A673 (cell line): ENCODE data around the gene AANAT. TPM values are rescaled to one million over a fixed set of nuclear protein-coding genes. Genes with fewer than 3 reads are reported as not detected.

Source experiments
- BruUV-seq: library from RNA; stranded (reverse); fragments of 400-500 nt; replicated peaks from 2 replicates; lab custom pipeline; 2021; lab: Mats Ljungman, UMichigan
- CTCF ChIA-PET: fragments of 300-600 bp; sonication (Branson Sonifier 250); formaldehyde crosslinking; loops from one replicate; lab custom pipeline; 2022; ENCODE audit warnings: antibody characterized with exemption; lab: Charles Lee
- POLR2A ChIA-PET: fragments of 300-600 bp; sonication (Branson Sonifier 250); formaldehyde crosslinking; loops from one replicate; lab custom pipeline; 2022; ENCODE audit warnings: antibody characterized with exemption; ENCODE audit not compliant: low non-redundant PET; lab: Charles Lee
- DNase-seq: peaks from one replicate; pipeline ENCODE4 v3.0.0-alpha.2; 2015; ENCODE audit warnings: low spot score
- H3K27ac ChIP-seq: fragments of 200-600 bp; sonication (generic); 2 replicates; pipeline ENCODE4 v1.5.1; 2016; ENCODE audit warnings: mixed run types, low read depth, mild to moderate bottlenecking, mixed read lengths, antibody characterized with exemption, low read length; ENCODE audit not compliant: poor library complexity, severe bottlenecking
- H3K27me3 ChIP-seq: fragments of 200-600 bp; sonication (generic); replicated peaks from 2 replicates; pipeline ENCODE4 v1.6.1; 2017; ENCODE audit warnings: mixed run types, low read depth, mild to moderate bottlenecking, mixed read lengths, antibody characterized with exemption, low read length; ENCODE audit not compliant: insufficient read depth, poor library complexity
- H3K36me3 ChIP-seq: fragments of 200-600 bp; sonication (generic); 2 replicates; pipeline ENCODE4 v1.6.1; 2016; ENCODE audit warnings: mixed run types, mild to moderate bottlenecking, mixed read lengths, antibody characterized with exemption, low read length; ENCODE audit not compliant: insufficient read depth, poor library complexity, severe bottlenecking
- H3K4me1 ChIP-seq: fragments of 200-600 bp; sonication (generic); 2 replicates; pipeline ENCODE4 v1.6.1; 2017; ENCODE audit warnings: mixed run types, mild to moderate bottlenecking, mixed read lengths, antibody characterized with exemption, low read length; ENCODE audit not compliant: insufficient read depth, poor library complexity, severe bottlenecking
- H3K4me3 ChIP-seq: fragments of 200-600 bp; sonication (generic); 2 replicates; pipeline ENCODE4 v1.5.1; 2016; ENCODE audit warnings: low read depth, mixed run types, mild to moderate bottlenecking, mixed read lengths, low read length; ENCODE audit not compliant: poor library complexity, severe bottlenecking
- H3K9me3 ChIP-seq: fragments of 200-600 bp; sonication (generic); 2 replicates; pipeline ENCODE4 v1.6.1; 2016; ENCODE audit warnings: mixed run types, low read depth, mild to moderate bottlenecking, mixed read lengths, antibody characterized with exemption, low read length; ENCODE audit not compliant: poor library complexity, severe bottlenecking
- CTCF ChIP-seq: fragments of 300-800, 200-600 bp; sonication (generic); conservative IDR thresholded peaks from 2 replicates; pipeline ENCODE4 v1.5.1; 2017; ENCODE audit warnings: low read depth, mild to moderate bottlenecking, antibody characterized with exemption, low read length, moderate library complexity, mixed read lengths
- EZH2 ChIP-seq: fragments of 200-600 bp; sonication (generic); IDR thresholded peaks from 2 replicates; pipeline ENCODE4 v1.6.1; 2017; ENCODE audit warnings: borderline replicate concordance, low read depth, mild to moderate bottlenecking, mixed read lengths, antibody characterized with exemption, low read length; ENCODE audit not compliant: poor library complexity, severe bottlenecking
- intact Hi-C: fragments of 100-400 bp; cut with micrococcal nuclease; formaldehyde crosslinking; loops from one replicate; pipeline ENCODE4 v1.10.0; 2022; ENCODE audit not compliant: unreplicated experiment
- total RNA-seq: library from RNA; stranded (reverse); gene quantifications from 2 replicates; pipeline ENCODE4 v1.2.3, GENCODE V29; 2021

The AANAT gene
- total RNA-seq, 1 experiment from 2014 or later, result not detected

GRCh38 chr17:76431509-76431908, 35.9 kb upstream of the AANAT start:
- BruUV-seq, result no TSS peak
- Histone ChIP-seq H3K27me3 (no peaks in the 10 kb centered on the region), H3K4me3 (no peak overlapping the region), H3K4me1 (peaks cover 7% of the 10 kb centered on the region), H3K9me3 (no peaks in the 10 kb centered on the region), H3K27ac (no peak overlapping the region), H3K36me3 (no peaks in the 10 kb centered on the region)
- DNase-seq, result no peak
- CTCF ChIA-PET, result no interaction called here
- TF ChIP-seq EZH2, result no peak
- POLR2A ChIA-PET, result no interaction called here
- intact Hi-C loops, result no loop called here

GRCh38 chr17:76432004-76432403, 35.4 kb upstream of the AANAT start:
- POLR2A ChIA-PET, result no interaction called here
- DNase-seq, result no peak
- Histone ChIP-seq H3K4me1 (peaks cover 7% of the 10 kb centered on the region), H3K27ac (no peak overlapping the region), H3K27me3 (no peaks in the 10 kb centered on the region), H3K4me3 (no peak overlapping the region), H3K36me3 (no peaks in the 10 kb centered on the region), H3K9me3 (no peaks in the 10 kb centered on the region)
- intact Hi-C loops, result no loop called here
- BruUV-seq, result no TSS peak
- CTCF ChIA-PET, result no interaction called here
- TF ChIP-seq CTCF, result no peak
- TF ChIP-seq EZH2, result no peak

GRCh38 chr17:76432712-76433336, 34.6 kb upstream of the AANAT start:
- intact Hi-C loops, result no loop called here
- Histone ChIP-seq H3K4me3 (no peak overlapping the region), H3K4me1 (peaks cover 5% of the 10 kb centered on the region), H3K27me3 (no peaks in the 10 kb centered on the region), H3K9me3 (no peaks in the 10 kb centered on the region), H3K36me3 (no peaks in the 10 kb centered on the region), H3K27ac (no peak overlapping the region)
- BruUV-seq, result no TSS peak
- DNase-seq, result peak; percentile 49
- POLR2A ChIA-PET, result no interaction called here
- TF ChIP-seq EZH2 (no peak), CTCF (peak; percentile 50; the same call in 1 of the 2 replicates)
- CTCF ChIA-PET, result no interaction called here

GRCh38 chr17:76433693-76434092, 33.7 kb upstream of the AANAT start:
- no peak overlapping the region for H3K4me3 ChIP-seq
- no peak for TF ChIP-seq EZH2
- TF ChIP-seq CTCF, result no peak
- no peak overlapping the region for H3K27ac ChIP-seq
- intact Hi-C loops, result no loop called here
- no TSS peak for BruUV-seq
- no peaks in the 10 kb centered on the region for H3K9me3 ChIP-seq
- DNase-seq, result no peak
- CTCF ChIA-PET, result no interaction called here
- no peaks in the 10 kb centered on the region for H3K27me3 ChIP-seq
- no peaks in the 10 kb centered on the region for H3K4me1 ChIP-seq
- no peaks in the 10 kb centered on the region for H3K36me3 ChIP-seq
- POLR2A ChIA-PET, result no interaction called here
